ENCODE measurements around the gene SNAPIN. TPM values are rescaled to one million over a fixed set of nuclear protein-coding genes. Genes with fewer than 3 reads are reported as not detected.
A peak's percentile ranks its signal among the peaks of the same experiment; 100 is the strongest.

Gene SNAPIN
- total RNA-seq, 1 experiment from 2014 or later, result 39.1 TPM

DNA sequence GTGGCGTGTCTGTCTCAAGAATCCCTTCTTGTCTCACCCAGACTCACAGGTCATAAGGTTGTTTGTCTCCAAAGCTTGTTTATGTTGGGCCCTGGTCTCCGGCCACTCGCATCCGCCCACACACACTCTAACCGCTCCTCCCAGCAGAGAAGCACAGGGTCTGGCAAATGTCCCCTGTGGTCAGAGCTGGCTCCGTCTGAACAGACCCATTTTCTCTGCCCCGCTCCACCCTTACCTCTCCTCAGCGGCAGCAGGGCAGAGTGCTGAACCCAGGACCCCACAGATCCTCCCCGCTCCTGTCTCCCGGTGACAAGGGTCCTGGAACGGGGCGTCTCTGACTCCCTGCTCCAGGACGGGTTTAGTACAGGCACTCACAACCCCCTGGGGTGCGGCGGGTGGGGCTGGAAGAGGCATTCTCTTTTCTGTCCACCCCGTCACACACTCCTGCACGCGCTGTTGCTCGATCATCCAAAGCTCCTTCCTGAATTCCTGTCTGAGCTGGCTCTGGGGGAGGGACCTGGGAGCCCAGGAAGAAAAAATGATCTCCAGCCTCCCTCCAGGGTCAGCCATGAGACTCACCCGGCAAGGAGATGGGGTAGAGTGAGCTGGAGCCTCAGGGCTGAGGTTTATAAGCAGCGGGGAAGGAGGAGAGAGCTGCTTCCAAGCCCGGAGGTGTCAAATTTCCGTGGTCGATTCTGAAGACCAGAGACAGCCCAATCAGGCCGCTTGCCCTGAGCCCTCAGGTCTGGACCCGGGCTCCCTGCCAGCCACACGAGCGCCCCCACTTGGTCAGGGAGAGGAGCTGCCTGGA lies 31.4 kb upstream of the SNAPIN start, which contains the start of gene S100A13:
S100A13 (minus strand) TSS at position 602 of the 811 bp plus-strand sequence. CDS start 1,033 bp downstream, outside the sequence.
- Histone ChIP-seq H3K36me3 (ENCODE audit: control insufficient read depth in 1 of 2, insufficient read depth in 2 of 2, low read length in 2 of 2) (peaks cover 2 to 9% of the 10 kb centered on the region in 2 experiments; a peak in 2 of 4 replicates), H4K20me1 (ENCODE audit: insufficient read depth) (no peaks in the 10 kb centered on the region), H3K79me2 (ENCODE audit: insufficient read depth, low read length) (peaks cover 15% of the 10 kb centered on the region; the same call in 1 of the 2 replicates), H3K9ac (ENCODE audit: low read length) (peak within 1 kb of the TSS; percentile 85), H3K27ac (ENCODE audit: low read depth, low read length) (peak within 1 kb of the TSS; percentile 89), H3K4me3 (replicated peaks in 1 of 2; ENCODE audit: low read depth in 1 of 2, low read length in 2 of 2) (peak within 1 kb of the TSS; percentile 65 to 72), H3K9me2 (ENCODE audit: insufficient read depth) (no peaks in the 10 kb centered on the region), H3K4me2 (ENCODE audit: low read length) (peak within 1 kb of the TSS; percentile 92), H3K4me1 (ENCODE audit: control insufficient read depth in 1 of 2, insufficient read depth in 2 of 2, low read length in 2 of 2) (peaks cover 18 to 34% of the 10 kb centered on the region in 2 experiments), H3K27me3 (ENCODE audit: insufficient read depth, low read length) (no peaks in the 10 kb centered on the region), H3K9me3 (ENCODE audit: control insufficient read depth in 1 of 2, insufficient read depth in 1 of 2, low read depth in 1 of 2, low read length in 2 of 2) (no peaks in the 10 kb centered on the region), H2AFZ (ENCODE audit: low read depth, low read length, poor library complexity, severe bottlenecking) (no peak within 1 kb of the TSS)
- ChIA-PET POLR2A (interaction anchor here (0.8 to 10.5 kb wide), 25 partner anchors 11 to 360 kb away, joined by 3 to 172 read pairs (median 4); partner anchors contain the start of genes INTS3, RAB13, S100A14 and S100A16), RAD21 (ENCODE audit: low non-redundant PET in 1 of 2, low total read pairs in 2 of 2, uncharacterized antibody in 2 of 2, unreplicated experiment in 2 of 2) (interaction anchor here (0.6 to 1.9 kb wide), 11 partner anchors 9 to 193 kb away, joined by 3 to 9 read pairs (median 4); partner anchors contain the start of genes S100A14 (in 2 of the 2) and S100A16 (in 1 of the 2)), CTCF (interaction anchor here (0.6 to 5.7 kb wide), 17 partner anchors 11 to 338 kb away, joined by 3 to 76 read pairs (median 4); partner anchors contain the start of genes S100A14, S100A16 and S100A2)
- peak; percentile 87 for ATAC-seq
- DNase-seq (ENCODE audit: low read depth, low spot score), result peak; percentile 93
- BruUV-seq (replicated peaks), result TSS peak; percentile 71
- peak; percentile 98 for TF ChIP-seq POLR2AphosphoS5 (IDR thresholded peaks at IDR 0.05; ENCODE audit: low read depth, low read length)
- TF ChIP-seq, protein P1, sequence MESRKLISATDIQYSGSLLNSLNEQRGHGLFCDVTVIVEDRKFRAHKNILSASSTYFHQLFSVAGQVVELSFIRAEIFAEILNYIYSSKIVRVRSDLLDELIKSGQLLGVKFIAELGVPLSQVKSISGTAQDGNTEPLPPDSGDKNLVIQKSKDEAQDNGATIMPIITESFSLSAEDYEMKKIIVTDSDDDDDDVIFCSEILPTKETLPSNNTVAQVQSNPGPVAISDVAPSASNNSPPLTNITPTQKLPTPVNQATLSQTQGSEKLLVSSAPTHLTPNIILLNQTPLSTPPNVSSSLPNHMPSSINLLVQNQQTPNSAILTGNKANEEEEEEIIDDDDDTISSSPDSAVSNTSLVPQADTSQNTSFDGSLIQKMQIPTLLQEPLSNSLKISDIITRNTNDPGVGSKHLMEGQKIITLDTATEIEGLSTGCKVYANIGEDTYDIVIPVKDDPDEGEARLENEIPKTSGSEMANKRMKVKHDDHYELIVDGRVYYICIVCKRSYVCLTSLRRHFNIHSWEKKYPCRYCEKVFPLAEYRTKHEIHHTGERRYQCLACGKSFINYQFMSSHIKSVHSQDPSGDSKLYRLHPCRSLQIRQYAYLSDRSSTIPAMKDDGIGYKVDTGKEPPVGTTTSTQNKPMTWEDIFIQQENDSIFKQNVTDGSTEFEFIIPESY (IDR thresholded peaks at IDR 0.05; ENCODE audit: extremely low read depth, insufficient replicate concordance, low read length), result no peak
- no peak for TF ChIP-seq CBX3 (IDR thresholded peaks at IDR 0.05; ENCODE audit: low read depth)
- no peak for TF ChIP-seq TCF7L2 (IDR thresholded peaks at IDR 0.05; ENCODE audit: borderline replicate concordance, extremely low read depth, insufficient read depth, insufficient read length)
- no peak for TF ChIP-seq REST (IDR thresholded peaks at IDR 0.05; ENCODE audit: low read depth)
- TF ChIP-seq CTCF (IDR thresholded peaks at IDR 0.05 in 2 of 3, conservative IDR thresholded peaks at IDR 0.05 in 1 of 3; ENCODE audit: borderline replicate concordance in 1 of 3, insufficient read depth in 1 of 3, low read depth in 2 of 3, low read length in 2 of 3), result peak in 1 of 3 experiments; percentile 89; a peak in 3 of 6 replicates
- no peak for TF ChIP-seq SRF (IDR thresholded peaks at IDR 0.05; ENCODE audit: low read depth)
- peak; percentile 94 for TF ChIP-seq POLR2A (IDR thresholded peaks at IDR 0.05; ENCODE audit: borderline replicate concordance, extremely low read depth, insufficient read depth, insufficient read length)
- TF ChIP-seq ELF1 (IDR thresholded peaks at IDR 0.05; ENCODE audit: borderline replicate concordance, low read depth), result no peak
- no peak for TF ChIP-seq CEBPB (IDR thresholded peaks at IDR 0.05; ENCODE audit: low read depth)
- peak; percentile 60 for TF ChIP-seq YY1 (IDR thresholded peaks at IDR 0.05; ENCODE audit: extremely low read depth, insufficient replicate concordance, low read depth, low read length)
- intact Hi-C loops (cut with micrococcal nuclease), result loop anchor here (1.0 to 5.0 kb wide), 2 partner anchors 55 to 275 kb away; no protein-coding TSS in a partner anchor
